A673 (cell line): ENCODE data around the gene MAPK8IP3.
"Not testable (repeated sequence)": the region's sequence is repeated elsewhere in the genome, so short reads cannot be mapped to it uniquely, and the experiment has no call there.

ENCODE experiments used
- EZH2 ChIP-seq: fragments of 200-600 bp; sonication (generic); IDR thresholded peaks from 2 replicates; pipeline ENCODE4 v1.6.1; 2017; ENCODE audit warnings: borderline replicate concordance, low read depth, mild to moderate bottlenecking, mixed read lengths, antibody characterized with exemption, low read length; ENCODE audit not compliant: poor library complexity, severe bottlenecking
- TF ChIP-seq, protein P1 (sequence below): fragments of 300-800, 200-600 bp; sonication (generic); conservative IDR thresholded peaks from 2 replicates; pipeline ENCODE4 v1.5.1; 2017; ENCODE audit warnings: low read depth, mild to moderate bottlenecking, antibody characterized with exemption, low read length, moderate library complexity, mixed read lengths

- TF ChIP-seq, protein P1, sequence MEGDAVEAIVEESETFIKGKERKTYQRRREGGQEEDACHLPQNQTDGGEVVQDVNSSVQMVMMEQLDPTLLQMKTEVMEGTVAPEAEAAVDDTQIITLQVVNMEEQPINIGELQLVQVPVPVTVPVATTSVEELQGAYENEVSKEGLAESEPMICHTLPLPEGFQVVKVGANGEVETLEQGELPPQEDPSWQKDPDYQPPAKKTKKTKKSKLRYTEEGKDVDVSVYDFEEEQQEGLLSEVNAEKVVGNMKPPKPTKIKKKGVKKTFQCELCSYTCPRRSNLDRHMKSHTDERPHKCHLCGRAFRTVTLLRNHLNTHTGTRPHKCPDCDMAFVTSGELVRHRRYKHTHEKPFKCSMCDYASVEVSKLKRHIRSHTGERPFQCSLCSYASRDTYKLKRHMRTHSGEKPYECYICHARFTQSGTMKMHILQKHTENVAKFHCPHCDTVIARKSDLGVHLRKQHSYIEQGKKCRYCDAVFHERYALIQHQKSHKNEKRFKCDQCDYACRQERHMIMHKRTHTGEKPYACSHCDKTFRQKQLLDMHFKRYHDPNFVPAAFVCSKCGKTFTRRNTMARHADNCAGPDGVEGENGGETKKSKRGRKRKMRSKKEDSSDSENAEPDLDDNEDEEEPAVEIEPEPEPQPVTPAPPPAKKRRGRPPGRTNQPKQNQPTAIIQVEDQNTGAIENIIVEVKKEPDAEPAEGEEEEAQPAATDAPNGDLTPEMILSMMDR, result not testable (repeated sequence)
- not testable (repeated sequence) for TF ChIP-seq EZH2
Observed at GRCh38 chr16:1719559-1720229, 13.7 kb downstream of the MAPK8IP3 start.
